ENCODE results near the gene C10orf62.
"Not testable (repeated sequence)": the region's sequence is repeated elsewhere in the genome, so short reads cannot be mapped to it uniquely, and the experiment has no call there.

The C10orf62 gene

GRCh38 chr10:97589479-97589878, at the start of gene C10orf62:
TSS of gene C10orf62 (plus strand) at chr10:97589721. CDS start at chr10:97589898, 177 bp downstream.
- DNase-seq (ENCODE audit: low read depth in 2 of 2), result no peak

DNA sequence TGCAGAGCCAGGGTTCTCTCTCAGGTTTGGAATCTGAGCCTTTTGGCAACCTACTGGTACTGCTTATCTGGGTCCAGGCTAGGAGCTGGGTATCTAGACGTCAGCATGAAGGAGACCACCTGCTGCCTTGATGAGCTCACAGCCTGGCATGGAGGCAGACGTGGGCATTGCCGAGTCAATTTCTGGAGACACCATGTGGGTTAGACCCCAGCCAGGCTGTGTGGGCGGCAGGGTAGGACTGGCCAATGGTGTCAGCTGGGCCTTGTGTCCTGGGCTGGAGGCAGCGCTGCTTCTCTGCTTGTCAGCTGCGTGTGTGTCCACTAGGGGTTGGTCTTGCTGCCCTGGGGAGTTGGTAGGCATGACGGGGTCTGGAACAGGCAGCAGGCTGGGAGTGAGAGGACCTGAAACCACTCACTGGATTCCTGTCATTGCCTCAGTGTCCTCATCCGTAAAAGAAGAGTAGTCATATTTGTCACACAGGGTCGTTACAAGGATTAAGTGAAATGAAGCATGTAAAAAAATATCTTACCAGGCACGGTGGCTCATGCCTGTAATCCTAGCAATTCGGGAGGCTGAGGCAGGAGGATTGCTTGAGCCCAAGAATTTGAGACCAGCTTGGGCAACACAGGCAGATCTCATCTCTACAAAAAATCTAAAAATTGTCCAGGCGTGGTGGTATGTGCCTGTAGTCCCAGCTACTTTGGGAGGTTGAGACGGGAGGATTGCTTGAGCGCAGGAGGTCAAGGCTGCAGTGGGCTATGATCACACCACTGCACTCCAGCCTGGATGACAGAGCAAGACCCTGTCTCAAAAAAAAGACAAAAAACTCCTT, 48.6 kb upstream of the C10orf62 start:
- no peak for DNase-seq (ENCODE audit: low read depth in 2 of 2)

DNA sequence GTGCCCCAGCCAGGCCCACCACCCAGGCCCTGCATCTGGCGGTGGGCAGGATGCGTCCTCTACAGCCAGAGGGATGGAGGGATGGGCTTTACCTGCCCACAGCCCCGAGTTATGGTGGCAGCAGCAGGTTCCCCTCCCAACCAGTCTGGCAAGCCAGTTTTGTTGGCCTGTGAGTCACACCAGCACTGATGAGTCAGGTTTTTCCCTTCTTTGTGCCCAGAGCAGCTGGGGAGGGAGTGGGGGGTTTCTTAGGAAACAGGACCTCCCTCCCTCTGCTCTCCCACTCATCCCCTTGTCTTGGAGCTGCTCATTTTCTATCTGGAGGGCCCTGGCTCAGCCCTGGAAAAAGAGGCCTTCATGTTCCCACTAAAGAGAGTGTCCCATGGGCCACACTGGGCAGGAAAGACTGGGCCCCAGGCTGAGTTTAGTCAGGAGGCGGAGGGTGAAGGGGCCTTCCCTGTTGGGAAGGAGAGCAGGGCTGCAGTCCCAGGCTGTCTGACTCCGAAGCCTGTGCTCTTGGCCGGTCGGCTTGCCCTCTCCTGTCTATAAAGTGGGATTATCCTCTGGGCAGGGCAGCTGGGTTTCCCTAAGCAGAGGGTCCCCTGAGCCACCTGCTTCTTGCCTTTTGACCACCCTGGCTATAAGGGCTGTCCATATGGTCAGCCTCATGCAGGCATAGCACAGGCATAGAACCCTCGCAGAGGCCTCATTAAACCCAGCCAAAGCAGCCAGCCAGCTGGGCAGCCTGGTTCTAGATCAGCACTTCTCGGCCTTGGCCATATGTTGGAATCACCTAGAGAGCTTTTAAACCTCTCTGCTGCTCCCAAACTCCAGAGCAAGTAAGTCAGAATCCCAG, 47.1 kb upstream of the C10orf62 start:
- DNase-seq (ENCODE audit: low read depth in 2 of 2), result peak; percentile 24 to 50

DNA sequence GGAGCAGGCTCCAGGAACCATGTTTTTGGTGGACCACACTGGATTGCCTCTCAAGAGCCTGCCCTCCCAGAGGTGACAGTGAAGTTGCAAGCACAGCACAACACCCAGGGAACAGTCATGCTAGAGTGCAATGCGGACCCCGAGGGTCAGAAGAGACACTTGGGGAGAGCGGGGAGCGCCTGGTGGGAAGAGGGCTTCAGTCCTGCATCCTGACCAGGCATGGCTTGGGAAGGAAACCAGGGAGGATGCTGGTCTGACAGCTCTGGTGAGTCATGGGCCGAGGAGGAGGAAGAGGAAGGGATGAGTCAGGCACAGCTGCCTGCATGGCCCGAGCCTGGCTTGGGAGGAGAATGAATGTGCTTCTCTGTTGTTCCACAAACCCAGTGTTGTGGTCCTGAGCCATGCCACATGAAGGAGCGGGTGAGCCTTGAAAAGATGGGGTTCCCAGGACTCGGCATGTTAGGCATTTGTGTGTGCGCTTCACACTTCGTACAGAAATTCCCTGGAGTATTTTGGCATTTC, 46.4 kb upstream of the C10orf62 start:
- peak; percentile 41 to 67 for DNase-seq (ENCODE audit: low read depth in 2 of 2)

- no peak for DNase-seq (ENCODE audit: low read depth in 2 of 2)
Observed at GRCh38 chr10:97546456-97547270, 42.9 kb upstream of the C10orf62 start.

GRCh38 chr10:97547271-97547600, 42.3 kb upstream of the C10orf62 start:
- no peak for DNase-seq (ENCODE audit: low read depth in 2 of 2)

DNA sequence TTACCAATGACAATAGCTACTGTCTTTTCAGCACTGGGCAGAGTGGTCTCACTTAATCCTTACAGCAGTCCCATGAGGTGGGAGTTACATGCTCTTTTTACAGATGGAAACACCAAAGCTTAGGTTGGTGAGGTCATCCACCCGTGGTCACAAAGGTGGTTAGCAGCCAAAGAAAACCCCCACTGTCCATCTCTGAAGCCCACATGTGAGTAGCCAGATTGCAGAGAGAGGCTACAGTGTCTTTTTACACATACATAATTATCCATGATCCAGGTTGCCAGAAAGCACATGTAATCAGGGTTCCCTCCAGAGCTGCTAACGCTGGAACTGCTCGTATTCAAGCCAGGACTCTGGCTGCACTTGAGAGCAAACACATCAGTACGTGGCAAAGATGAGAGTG, 41.6 kb upstream of the C10orf62 start:
- no peak for DNase-seq (ENCODE audit: low read depth in 2 of 2)

DNA sequence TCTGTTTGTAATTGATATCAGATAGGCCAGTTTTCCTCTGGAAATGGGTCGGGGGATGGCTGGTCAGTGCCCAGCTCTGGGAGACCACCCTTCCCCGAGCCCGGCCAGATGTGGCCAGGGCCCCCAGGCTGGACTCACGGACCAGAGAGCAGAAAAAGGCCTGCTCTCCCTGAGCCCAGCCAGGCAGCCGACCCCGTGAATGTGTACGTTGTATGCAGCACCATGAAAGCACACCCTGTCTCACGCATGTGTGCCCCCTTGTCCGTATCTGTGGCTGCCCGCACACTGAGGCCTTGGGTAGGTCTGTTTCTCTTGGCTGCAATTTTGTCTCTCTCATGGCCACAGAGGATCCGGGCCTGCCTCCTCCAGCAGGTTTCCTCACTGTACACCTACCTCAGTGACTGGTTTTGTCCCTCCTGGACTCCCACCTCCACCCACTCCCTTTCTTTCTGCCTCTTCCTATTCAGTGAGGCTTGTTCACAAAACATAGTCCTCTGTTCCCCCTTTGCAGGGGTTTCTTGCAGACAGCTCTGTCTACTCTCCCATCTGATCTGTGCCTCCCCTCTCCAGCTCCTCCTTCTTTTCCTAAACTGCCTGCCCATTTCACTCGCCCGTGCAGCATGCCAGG, 40.6 kb upstream of the C10orf62 start:
- no peak for DNase-seq (ENCODE audit: low read depth in 2 of 2)

GRCh38 chr10:97549587-97550322, 39.8 kb upstream of the C10orf62 start:
- no peak for DNase-seq (ENCODE audit: low read depth in 2 of 2)

DNA sequence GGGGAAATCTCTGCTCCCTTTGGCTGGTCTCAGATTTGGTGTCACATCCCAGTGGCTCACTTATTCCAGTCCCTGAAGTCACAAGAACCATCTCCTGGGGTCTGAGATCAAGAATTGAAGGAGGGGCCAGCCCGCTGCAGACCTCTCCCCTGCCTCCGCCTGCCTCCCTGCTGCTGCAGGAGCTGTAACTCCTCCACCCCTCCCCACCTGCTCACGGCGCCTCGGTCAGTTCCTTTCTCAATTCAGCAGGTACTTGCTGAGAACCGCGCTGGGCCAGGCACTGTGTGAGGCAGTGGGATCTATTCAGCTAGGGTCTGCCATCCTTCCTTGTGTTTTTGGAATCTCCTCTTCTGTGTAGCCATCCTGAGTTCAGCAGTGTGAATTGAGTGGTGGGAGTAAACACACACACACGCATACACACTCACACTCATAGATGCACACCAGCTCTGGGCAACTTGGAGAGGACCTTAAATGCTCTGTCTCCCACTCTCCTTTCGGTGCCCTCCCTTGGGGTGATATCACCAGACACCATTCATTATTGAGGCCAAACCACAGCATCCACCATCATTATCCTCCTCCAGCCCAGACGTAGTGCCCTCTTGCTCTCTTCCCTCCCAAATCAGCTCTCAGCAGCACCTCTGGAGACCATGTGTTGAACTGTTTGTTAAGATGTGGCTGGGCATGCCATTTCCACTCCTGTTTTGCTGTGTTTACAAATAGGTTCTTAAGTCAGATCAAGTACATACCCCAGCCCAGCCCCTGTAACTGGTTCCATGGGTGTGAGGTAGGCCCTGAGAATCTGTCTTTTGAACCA, 39.0 kb upstream of the C10orf62 start:
- no peak for DNase-seq (ENCODE audit: low read depth in 2 of 2)

DNA sequence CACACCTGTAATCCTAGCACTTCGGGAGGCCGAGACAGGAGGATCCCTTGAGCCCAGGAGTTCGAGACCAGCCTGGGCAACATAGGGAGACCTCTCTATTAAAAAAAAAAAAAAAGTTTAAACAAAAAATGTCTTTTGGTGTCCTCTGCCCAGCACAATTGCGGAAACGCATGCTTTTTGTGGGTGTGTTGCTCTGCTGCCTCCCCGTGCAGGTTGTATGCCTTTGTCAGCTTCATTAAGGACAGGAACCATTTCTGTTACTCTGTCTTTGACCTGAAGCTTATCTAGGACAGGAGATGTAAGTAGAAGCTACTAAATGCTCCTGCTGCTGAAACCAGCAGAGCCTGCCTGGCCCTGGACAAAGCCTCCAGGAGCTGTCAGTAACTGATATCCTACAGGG, 38.2 kb upstream of the C10orf62 start:
- no peak for DNase-seq (ENCODE audit: low read depth in 2 of 2)

GRCh38 chr10:97553575-97554031, 35.9 kb upstream of the C10orf62 start:
- DNase-seq (ENCODE audit: low read depth in 2 of 2), result peak; percentile 26 to 46

GRCh38 chr10:97554336-97554735, 35.2 kb upstream of the C10orf62 start:
- DNase-seq (ENCODE audit: low read depth in 2 of 2), result not testable (repeated sequence)

GRCh38 chr10:97555541-97555940, 34.0 kb upstream of the C10orf62 start:
- DNase-seq (ENCODE audit: low read depth in 2 of 2), result not testable (repeated sequence)

DNA sequence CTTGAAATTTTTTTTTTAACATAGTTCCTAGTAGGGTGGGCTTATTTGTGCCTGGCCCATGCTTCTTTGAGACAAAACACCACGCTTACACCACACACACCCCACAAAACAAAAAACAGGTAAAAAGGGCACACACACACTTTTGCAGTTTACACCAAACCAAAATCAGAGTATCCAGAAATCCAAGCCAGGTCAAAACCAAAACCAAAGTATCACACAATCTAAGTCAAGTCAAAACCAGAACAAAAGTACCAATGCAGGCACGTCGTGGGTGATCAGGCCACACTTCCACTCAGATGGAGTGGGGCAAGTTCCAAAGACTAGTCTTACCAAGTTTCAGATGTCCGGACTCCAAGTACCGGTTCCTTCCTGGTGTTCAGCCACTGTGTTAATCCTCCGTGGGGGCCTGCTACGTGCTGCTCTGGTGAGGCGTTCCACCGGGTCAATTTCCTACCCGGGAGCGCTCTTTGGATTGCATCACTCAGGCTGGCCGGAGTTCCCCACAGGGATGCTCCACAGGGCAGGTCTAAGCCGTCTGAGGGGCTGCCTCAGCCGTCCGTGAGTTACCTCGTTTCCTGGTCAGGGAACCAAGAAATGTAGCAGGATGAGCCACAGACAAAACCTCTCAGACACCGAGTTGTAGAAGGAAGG, 28.7 kb upstream of the C10orf62 start:
- DNase-seq (ENCODE audit: low read depth in 2 of 2), result not testable (repeated sequence)

GRCh38 chr10:97561386-97562077, 28.0 kb upstream of the C10orf62 start:
- not testable (repeated sequence) for DNase-seq (ENCODE audit: low read depth in 2 of 2)

- not testable (repeated sequence) for DNase-seq (ENCODE audit: low read depth in 2 of 2)
Observed at GRCh38 chr10:97562329-97562728, 27.2 kb upstream of the C10orf62 start.

- no peak for DNase-seq (ENCODE audit: low read depth in 2 of 2)
Observed at GRCh38 chr10:97563337-97563736, 26.2 kb upstream of the C10orf62 start.

Measured in stimulated activated CD4-positive, alpha-beta T cell treated with anti-CD3 and anti-CD28 coated beads, Interleukin-12 subunit alpha, Interleukin-12 subunit beta, amount 100 ng/mL, for 24 hours (primary cell).